ENCODE data around the gene ATRN.

The ATRN gene

GRCh38 chr20:3551681-3552434, 81.0 kb downstream of the ATRN start:
- no peaks in the 10 kb centered on the region for H3K9me3 Mint-ChIP-seq
- H3K36me3 Mint-ChIP-seq (ENCODE audit: low read depth): peaks cover 2% of the 10 kb centered on the region
- H3K27me3 Mint-ChIP-seq (ENCODE audit: low read depth): no peaks in the 10 kb centered on the region
- no peak overlapping the region for H3K27ac Mint-ChIP-seq
- no peak for DNase-seq (ENCODE audit: low spot score)
- H3K4me1 Mint-ChIP-seq (ENCODE audit: low read depth): peaks cover 3% of the 10 kb centered on the region
- no peak overlapping the region for H3K4me3 Mint-ChIP-seq

DNA sequence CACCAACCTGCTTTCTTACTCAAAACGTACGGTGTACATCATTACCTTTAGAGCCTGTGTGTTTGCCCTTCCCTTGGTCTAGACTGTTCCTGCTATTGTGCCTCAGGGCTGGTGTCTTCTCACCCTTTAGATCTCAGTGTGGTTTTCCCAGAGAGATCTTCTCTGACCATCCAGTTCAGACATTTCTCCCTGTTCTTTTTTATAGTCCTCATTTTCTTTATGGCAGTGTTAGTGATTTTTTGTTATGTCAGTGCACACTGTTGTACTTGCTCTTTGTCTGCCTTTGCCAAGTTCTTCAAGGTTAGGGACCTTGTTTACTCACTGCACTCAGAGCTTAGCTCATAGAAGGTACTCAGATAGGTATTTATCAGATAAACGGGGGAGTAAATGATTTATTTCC, 82.8 kb downstream of the ATRN start:
- Mint-ChIP-seq H3K4me1 (ENCODE audit: low read depth) (peaks cover 3% of the 10 kb centered on the region), H3K27ac (no peak overlapping the region), H3K36me3 (ENCODE audit: low read depth) (no peaks in the 10 kb centered on the region), H3K27me3 (ENCODE audit: low read depth) (no peaks in the 10 kb centered on the region), H3K9me3 (no peaks in the 10 kb centered on the region), H3K4me3 (no peak overlapping the region)
- no peak for DNase-seq (ENCODE audit: low spot score)

- H3K4me3 Mint-ChIP-seq: no peak overlapping the region
- no peak overlapping the region for H3K27ac Mint-ChIP-seq
- no peaks in the 10 kb centered on the region for H3K27me3 Mint-ChIP-seq (ENCODE audit: low read depth)
- no peaks in the 10 kb centered on the region for H3K9me3 Mint-ChIP-seq
- no peaks in the 10 kb centered on the region for H3K4me1 Mint-ChIP-seq (ENCODE audit: low read depth)
- H3K36me3 Mint-ChIP-seq (ENCODE audit: low read depth): no peaks in the 10 kb centered on the region
- no peak for DNase-seq (ENCODE audit: low spot score)
These were observed 86.5 kb downstream of the ATRN start for GRCh38 chr20:3557237-3557785.

GRCh38 chr20:3559231-3559630, 88.4 kb downstream of the ATRN start:
- Mint-ChIP-seq H3K4me1 (ENCODE audit: low read depth) (no peaks in the 10 kb centered on the region), H3K9me3 (no peaks in the 10 kb centered on the region), H3K27me3 (ENCODE audit: low read depth) (no peaks in the 10 kb centered on the region), H3K27ac (no peak overlapping the region), H3K36me3 (ENCODE audit: low read depth) (no peaks in the 10 kb centered on the region), H3K4me3 (no peak overlapping the region)
- no peak for DNase-seq (ENCODE audit: low spot score)

DNA sequence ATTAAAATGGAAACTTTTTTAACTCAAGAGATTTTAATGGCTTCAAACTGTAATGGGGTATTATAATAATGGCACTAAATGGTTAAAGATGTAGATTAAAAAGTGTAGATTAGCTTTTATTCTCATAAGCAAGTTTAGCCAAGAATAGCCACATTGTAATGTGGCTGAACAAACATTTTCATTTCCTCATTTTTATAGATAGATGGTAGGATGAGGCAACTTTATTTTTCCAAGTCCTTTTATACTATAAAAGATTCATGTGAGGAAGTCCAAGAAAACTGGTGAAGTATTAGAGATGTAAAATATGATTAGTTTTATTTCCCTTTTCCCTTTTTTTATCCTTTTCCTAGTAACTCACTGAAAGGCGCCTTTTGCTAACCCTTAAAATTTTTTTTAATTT, 88.8 kb downstream of the ATRN start:
- no peak for DNase-seq (ENCODE audit: low spot score)
- H3K9me3 Mint-ChIP-seq: no peaks in the 10 kb centered on the region
- no peaks in the 10 kb centered on the region for H3K27me3 Mint-ChIP-seq (ENCODE audit: low read depth)
- no peak overlapping the region for H3K27ac Mint-ChIP-seq
- H3K4me1 Mint-ChIP-seq (ENCODE audit: low read depth): no peaks in the 10 kb centered on the region
- no peaks in the 10 kb centered on the region for H3K36me3 Mint-ChIP-seq (ENCODE audit: low read depth)
- H3K4me3 Mint-ChIP-seq: no peak overlapping the region

GRCh38 chr20:3560162-3560561, 89.3 kb downstream of the ATRN start:
- no peaks in the 10 kb centered on the region for H3K36me3 Mint-ChIP-seq (ENCODE audit: low read depth)
- H3K27me3 Mint-ChIP-seq (ENCODE audit: low read depth): no peaks in the 10 kb centered on the region
- no peaks in the 10 kb centered on the region for H3K4me1 Mint-ChIP-seq (ENCODE audit: low read depth)
- no peaks in the 10 kb centered on the region for H3K9me3 Mint-ChIP-seq
- no peak for DNase-seq (ENCODE audit: low spot score)
- no peak overlapping the region for H3K4me3 Mint-ChIP-seq
- no peak overlapping the region for H3K27ac Mint-ChIP-seq

GRCh38 chr20:3560578-3560977, 89.8 kb downstream of the ATRN start:
- no peaks in the 10 kb centered on the region for H3K9me3 Mint-ChIP-seq
- H3K4me3 Mint-ChIP-seq: no peak overlapping the region
- H3K27me3 Mint-ChIP-seq (ENCODE audit: low read depth): no peaks in the 10 kb centered on the region
- no peaks in the 10 kb centered on the region for H3K4me1 Mint-ChIP-seq (ENCODE audit: low read depth)
- H3K27ac Mint-ChIP-seq: no peak overlapping the region
- no peak for DNase-seq (ENCODE audit: low spot score)
- H3K36me3 Mint-ChIP-seq (ENCODE audit: low read depth): no peaks in the 10 kb centered on the region

GRCh38 chr20:3563133-3563532, 92.3 kb downstream of the ATRN start:
- no peaks in the 10 kb centered on the region for H3K27me3 Mint-ChIP-seq (ENCODE audit: low read depth)
- H3K4me3 Mint-ChIP-seq: no peak overlapping the region
- H3K9me3 Mint-ChIP-seq: no peaks in the 10 kb centered on the region
- no peak overlapping the region for H3K27ac Mint-ChIP-seq
- DNase-seq (ENCODE audit: low spot score): no peak
- H3K36me3 Mint-ChIP-seq (ENCODE audit: low read depth): no peaks in the 10 kb centered on the region
- no peaks in the 10 kb centered on the region for H3K4me1 Mint-ChIP-seq (ENCODE audit: low read depth)

GRCh38 chr20:3563548-3564177, 92.8 kb downstream of the ATRN start:
- no peak for DNase-seq (ENCODE audit: low spot score)
- Mint-ChIP-seq H3K9me3 (no peaks in the 10 kb centered on the region), H3K4me3 (no peak overlapping the region), H3K36me3 (ENCODE audit: low read depth) (no peaks in the 10 kb centered on the region), H3K27me3 (ENCODE audit: low read depth) (no peaks in the 10 kb centered on the region), H3K27ac (no peak overlapping the region), H3K4me1 (ENCODE audit: low read depth) (no peaks in the 10 kb centered on the region)

DNA sequence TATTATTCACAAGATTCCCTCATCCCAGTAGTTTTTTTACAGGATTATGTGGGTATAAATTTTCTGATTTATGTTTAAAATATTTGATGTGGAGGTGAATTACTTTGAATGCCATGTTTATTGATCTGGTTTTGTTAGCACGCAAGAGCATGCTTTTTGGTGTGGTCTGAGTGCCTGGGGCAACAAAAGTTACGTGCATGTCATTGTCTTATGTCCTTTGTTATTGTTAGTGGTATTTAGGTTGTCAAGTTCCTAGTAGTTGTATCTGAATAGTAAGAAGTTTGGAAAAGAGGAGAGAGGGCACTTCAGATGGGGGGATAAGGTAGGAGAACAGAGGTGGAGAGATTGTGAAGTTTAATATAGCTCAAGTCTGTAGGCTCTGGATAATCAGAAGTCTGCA, 95.0 kb downstream of the ATRN start:
- Mint-ChIP-seq H3K27ac (no peak overlapping the region), H3K4me3 (no peak overlapping the region), H3K4me1 (ENCODE audit: low read depth) (no peaks in the 10 kb centered on the region), H3K27me3 (ENCODE audit: low read depth) (no peaks in the 10 kb centered on the region), H3K36me3 (ENCODE audit: low read depth) (no peaks in the 10 kb centered on the region), H3K9me3 (no peaks in the 10 kb centered on the region)
- DNase-seq (ENCODE audit: low spot score): no peak

DNA sequence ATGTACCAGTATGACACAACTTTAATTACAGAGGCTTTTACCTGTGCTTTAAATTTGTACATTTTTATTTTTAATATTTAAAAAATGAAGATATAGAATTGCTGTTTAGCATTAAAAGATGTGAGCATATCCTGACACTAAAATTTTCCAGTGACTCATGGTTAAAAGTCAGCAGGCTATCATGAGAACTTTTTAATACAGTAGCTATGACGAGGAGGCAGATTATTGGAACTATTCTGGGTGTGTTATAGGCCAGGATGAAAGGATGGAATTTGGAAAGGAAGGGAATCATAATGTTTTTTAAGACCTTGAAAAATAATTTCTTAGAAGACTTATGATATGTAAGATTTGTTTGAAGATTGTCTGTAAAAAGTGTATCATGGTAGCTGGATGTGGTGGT, 101.3 kb downstream of the ATRN start:
- Mint-ChIP-seq H3K4me1 (ENCODE audit: low read depth) (peaks cover 1% of the 10 kb centered on the region), H3K36me3 (ENCODE audit: low read depth) (peaks cover 2% of the 10 kb centered on the region), H3K27me3 (ENCODE audit: low read depth) (no peaks in the 10 kb centered on the region), H3K27ac (no peak overlapping the region), H3K9me3 (no peaks in the 10 kb centered on the region), H3K4me3 (no peak overlapping the region)
- DNase-seq (ENCODE audit: low spot score): no peak

DNA sequence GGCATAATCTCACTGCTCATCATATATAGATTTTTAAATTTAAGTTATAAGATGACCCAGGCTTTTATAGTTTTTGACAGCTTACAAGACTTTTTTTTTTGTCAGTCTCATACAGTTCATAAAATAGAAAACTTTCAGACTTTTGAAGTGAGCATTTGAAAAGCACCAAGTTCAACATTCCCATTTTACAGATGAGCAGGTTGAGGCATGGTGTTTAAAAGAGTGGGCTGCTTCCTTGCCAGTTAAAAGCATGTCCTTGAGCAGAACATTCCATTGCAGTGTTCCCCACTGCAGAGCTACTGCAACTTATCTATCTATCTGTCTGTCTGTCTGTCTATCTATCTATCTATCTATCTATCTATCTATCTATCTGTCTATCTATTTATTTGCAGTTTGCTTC, 105.5 kb downstream of the ATRN start:
- peaks cover 7% of the 10 kb centered on the region for H3K36me3 Mint-ChIP-seq (ENCODE audit: low read depth)
- no peak for DNase-seq (ENCODE audit: low spot score)
- no peak overlapping the region for H3K4me3 Mint-ChIP-seq
- peaks cover 1% of the 10 kb centered on the region for H3K4me1 Mint-ChIP-seq (ENCODE audit: low read depth)
- H3K9me3 Mint-ChIP-seq: no peaks in the 10 kb centered on the region
- H3K27me3 Mint-ChIP-seq (ENCODE audit: low read depth): no peaks in the 10 kb centered on the region
- H3K27ac Mint-ChIP-seq: no peak overlapping the region

GRCh38 chr20:3577366-3577765, 106.5 kb downstream of the ATRN start:
- Mint-ChIP-seq H3K27me3 (ENCODE audit: low read depth) (no peaks in the 10 kb centered on the region), H3K36me3 (ENCODE audit: low read depth) (peaks cover 7% of the 10 kb centered on the region), H3K4me3 (no peak overlapping the region), H3K27ac (no peak overlapping the region), H3K9me3 (no peaks in the 10 kb centered on the region), H3K4me1 (ENCODE audit: low read depth) (peaks cover 1% of the 10 kb centered on the region)
- no peak for DNase-seq (ENCODE audit: low spot score)

DNA sequence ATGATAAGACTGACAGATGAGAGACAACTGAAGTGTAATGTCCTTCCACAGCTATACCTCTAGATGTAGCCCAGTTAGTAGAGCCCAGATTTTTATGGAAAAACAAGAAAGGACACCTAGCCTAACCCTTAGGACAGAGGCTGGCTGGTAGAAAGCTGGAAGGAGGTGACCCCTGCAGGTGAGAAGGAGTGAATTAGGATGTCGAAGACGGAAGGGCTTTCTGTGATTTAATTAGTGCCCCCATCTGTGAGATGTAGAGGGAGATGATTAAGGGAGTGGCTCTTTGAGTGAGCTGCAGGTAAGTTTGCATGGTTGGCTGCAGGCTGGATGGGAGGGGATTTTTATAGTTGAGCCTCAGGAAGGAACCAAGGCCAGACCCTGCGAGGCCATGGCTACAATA, 109.6 kb downstream of the ATRN start:
- Mint-ChIP-seq H3K4me3 (no peak overlapping the region), H3K27me3 (ENCODE audit: low read depth) (no peaks in the 10 kb centered on the region), H3K4me1 (ENCODE audit: low read depth) (no peaks in the 10 kb centered on the region), H3K9me3 (no peaks in the 10 kb centered on the region), H3K27ac (no peak overlapping the region), H3K36me3 (ENCODE audit: low read depth) (peaks cover 8% of the 10 kb centered on the region)
- no peak for DNase-seq (ENCODE audit: low spot score)

All from T-helper 2 cell treated with Interferon-gamma antibody and Interleukin-4, amounts not matched to agents 5 μg/mL and 100 μg/mL, for 36 hours (primary cell).